GM23248 (cell line): ENCODE data around the gene LYVE1.

Source experiments
- EZH2 ChIP-seq: fragments of 200-600 bp; sonication (generic); IDR thresholded peaks from 2 replicates; pipeline ENCODE4 v1.6.1; 2018; ENCODE audit warnings: antibody characterized with exemption, mild to moderate bottlenecking; ENCODE audit not compliant: insufficient read depth, poor library complexity, severe bottlenecking
- EZH2phosphoT487 ChIP-seq: fragments of 200-600 bp; sonication (generic); IDR thresholded peaks from 2 replicates; pipeline ENCODE4 v1.6.1; 2018; ENCODE audit warnings: antibody characterized with exemption, moderate library complexity, mild to moderate bottlenecking, low read depth; ENCODE audit not compliant: insufficient read depth

GRCh38 chr11:10543782-10544181, 24.7 kb downstream of the LYVE1 start:
- TF ChIP-seq EZH2 (no peak), EZH2phosphoT487 (no peak)
